ENCODE measurements around the gene BLOC1S4.

DNA sequence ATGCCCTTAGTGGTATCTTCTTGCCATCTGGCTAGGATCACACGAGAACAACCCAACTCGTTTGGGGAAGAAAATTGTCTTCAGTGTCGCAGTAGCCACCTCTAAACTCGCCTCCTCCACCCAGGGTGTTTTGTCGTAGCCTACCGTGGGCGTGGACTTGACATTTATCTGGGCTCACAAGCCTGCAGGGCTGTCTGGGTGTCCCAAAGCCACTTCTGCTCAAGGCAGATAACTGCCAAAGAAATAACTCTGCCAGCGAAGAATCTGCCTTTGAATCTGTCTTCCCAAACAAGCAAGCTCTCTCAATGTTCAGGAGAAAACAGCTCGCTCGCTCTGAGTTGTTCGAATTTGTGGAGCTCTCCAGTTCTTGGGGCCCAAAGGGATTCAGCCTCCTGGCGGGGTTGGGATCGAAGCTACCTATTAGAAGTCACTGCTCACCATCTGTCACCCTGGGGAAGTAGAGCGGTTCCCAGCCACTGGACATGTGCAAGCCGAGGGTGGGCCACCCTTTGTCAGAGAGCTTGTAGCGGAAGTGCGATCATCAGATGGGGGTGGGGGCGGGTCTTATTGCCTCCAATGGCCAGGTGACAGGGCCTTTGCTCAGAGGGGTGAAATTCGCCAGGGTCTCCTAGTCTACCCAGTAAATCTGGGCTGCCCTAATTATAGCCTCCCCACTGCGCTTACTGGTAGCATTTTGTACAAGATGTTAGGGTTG is 14.8 kb downstream of the BLOC1S4 start:
- TF ChIP-seq, protein P1, sequence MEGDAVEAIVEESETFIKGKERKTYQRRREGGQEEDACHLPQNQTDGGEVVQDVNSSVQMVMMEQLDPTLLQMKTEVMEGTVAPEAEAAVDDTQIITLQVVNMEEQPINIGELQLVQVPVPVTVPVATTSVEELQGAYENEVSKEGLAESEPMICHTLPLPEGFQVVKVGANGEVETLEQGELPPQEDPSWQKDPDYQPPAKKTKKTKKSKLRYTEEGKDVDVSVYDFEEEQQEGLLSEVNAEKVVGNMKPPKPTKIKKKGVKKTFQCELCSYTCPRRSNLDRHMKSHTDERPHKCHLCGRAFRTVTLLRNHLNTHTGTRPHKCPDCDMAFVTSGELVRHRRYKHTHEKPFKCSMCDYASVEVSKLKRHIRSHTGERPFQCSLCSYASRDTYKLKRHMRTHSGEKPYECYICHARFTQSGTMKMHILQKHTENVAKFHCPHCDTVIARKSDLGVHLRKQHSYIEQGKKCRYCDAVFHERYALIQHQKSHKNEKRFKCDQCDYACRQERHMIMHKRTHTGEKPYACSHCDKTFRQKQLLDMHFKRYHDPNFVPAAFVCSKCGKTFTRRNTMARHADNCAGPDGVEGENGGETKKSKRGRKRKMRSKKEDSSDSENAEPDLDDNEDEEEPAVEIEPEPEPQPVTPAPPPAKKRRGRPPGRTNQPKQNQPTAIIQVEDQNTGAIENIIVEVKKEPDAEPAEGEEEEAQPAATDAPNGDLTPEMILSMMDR (IDR thresholded peaks at IDR 0.05), result no peak
- TF ChIP-seq EP300 (IDR thresholded peaks at IDR 0.05), result no peak
- TF ChIP-seq POLR2A (IDR thresholded peaks at IDR 0.05), result no peak
- no peak for TF ChIP-seq POLR2AphosphoS5 (IDR thresholded peaks at IDR 0.05)
